ENCODE measurements around the gene FOLR1.

DNA sequence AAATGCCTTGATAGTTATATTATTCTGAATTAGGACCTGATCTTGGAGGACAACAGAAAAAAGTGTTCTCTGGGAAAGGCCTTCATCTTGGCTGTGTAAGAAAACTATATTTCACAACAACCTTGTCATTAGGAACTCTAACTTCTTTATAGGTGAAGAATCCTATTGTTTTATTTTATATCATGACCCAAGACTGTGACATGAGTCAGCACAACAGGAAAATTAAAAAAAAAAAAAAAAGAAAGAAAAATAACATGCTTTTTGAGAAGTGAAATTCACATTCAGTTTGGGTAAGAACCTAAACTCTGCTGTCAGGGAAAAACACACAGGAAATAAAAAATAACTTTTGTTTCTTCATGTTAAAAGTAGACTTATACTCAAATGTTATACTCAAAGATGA, 12.9 kb downstream of the FOLR1 start:
- TF ChIP-seq, protein P1, sequence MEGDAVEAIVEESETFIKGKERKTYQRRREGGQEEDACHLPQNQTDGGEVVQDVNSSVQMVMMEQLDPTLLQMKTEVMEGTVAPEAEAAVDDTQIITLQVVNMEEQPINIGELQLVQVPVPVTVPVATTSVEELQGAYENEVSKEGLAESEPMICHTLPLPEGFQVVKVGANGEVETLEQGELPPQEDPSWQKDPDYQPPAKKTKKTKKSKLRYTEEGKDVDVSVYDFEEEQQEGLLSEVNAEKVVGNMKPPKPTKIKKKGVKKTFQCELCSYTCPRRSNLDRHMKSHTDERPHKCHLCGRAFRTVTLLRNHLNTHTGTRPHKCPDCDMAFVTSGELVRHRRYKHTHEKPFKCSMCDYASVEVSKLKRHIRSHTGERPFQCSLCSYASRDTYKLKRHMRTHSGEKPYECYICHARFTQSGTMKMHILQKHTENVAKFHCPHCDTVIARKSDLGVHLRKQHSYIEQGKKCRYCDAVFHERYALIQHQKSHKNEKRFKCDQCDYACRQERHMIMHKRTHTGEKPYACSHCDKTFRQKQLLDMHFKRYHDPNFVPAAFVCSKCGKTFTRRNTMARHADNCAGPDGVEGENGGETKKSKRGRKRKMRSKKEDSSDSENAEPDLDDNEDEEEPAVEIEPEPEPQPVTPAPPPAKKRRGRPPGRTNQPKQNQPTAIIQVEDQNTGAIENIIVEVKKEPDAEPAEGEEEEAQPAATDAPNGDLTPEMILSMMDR (IDR thresholded peaks at IDR 0.05): no peak
- TF ChIP-seq POLR2A (IDR thresholded peaks at IDR 0.05): no peak

All from lower leg skin (tissue), 3 donors.